Cardiac fibroblast (primary cell): ENCODE measurements around the gene HNRNPUL2.
A peak's percentile ranks its signal among the peaks of the same experiment; 100 is the strongest.
"Not testable (repeated sequence)": the region's sequence is repeated elsewhere in the genome, so short reads cannot be mapped to it uniquely, and the experiment has no call there.

Experiments used
- DNase-seq, 2 donors: peaks; one replicate each; pipeline versions ENCODE4 v3.0.0 to v3.0.0-alpha.2; 2010; ENCODE audit warnings: low read depth in 2 of 2
- H3K4me3 ChIP-seq, 2 donors: replicated peaks in 1 of 2; 1 replicate in 1 of 2; 2 replicates in 1 of 2; pipeline ENCODE4 v1.5.1; 2011; ENCODE audit warnings: low read depth in 2 of 2, low read length in 2 of 2, mild to moderate bottlenecking in 2 of 2, moderate library complexity in 1 of 2
- CTCF ChIP-seq: IDR thresholded peaks from one replicate; pipeline ENCODE4 v1.5.1; 2011; ENCODE audit warnings: low read depth, mild to moderate bottlenecking, low read length, inconsistent platforms

Gene HNRNPUL2

GRCh38 chr11:62747475-62748160 lies 20.4 kb upstream of the HNRNPUL2 start:
- DNase-seq = no peak
- H3K4me3 ChIP-seq = no peak overlapping the region
- TF ChIP-seq CTCF = no peak

- no peak for TF ChIP-seq CTCF
- no peak for DNase-seq
- H3K4me3 ChIP-seq = no peak overlapping the region
Observed at GRCh38 chr11:62737196-62737595, 9.9 kb upstream of the HNRNPUL2 start.

- H3K4me3 ChIP-seq = no peak overlapping the region
- DNase-seq = peak; percentile 54 to 57
- TF ChIP-seq CTCF = no peak
Observed at GRCh38 chr11:62732830-62733229, 5.6 kb upstream of the HNRNPUL2 start.

DNA sequence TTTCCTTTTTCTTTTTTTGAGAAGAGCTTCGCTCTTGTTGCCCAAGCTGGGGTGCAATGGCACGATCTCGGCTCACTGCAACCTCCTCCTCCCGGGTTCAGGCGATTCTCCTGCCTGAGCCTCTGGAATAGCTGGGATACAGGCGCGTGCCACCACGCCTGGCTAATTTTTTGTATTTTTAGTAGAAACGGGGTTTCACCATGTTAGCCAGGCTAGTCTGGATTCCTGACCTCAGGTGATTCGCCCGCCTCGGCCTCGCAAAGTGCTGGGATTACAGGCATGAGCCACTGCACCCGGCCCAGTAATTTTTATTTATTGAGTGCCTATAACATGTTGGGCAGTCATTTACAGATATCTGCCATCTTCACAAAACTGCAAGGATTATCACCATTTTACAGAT lies 2.8 kb upstream of the HNRNPUL2 start:
- not testable (repeated sequence) for DNase-seq
- H3K4me3 ChIP-seq = peak overlapping the region; percentile 89 to 93

DNA sequence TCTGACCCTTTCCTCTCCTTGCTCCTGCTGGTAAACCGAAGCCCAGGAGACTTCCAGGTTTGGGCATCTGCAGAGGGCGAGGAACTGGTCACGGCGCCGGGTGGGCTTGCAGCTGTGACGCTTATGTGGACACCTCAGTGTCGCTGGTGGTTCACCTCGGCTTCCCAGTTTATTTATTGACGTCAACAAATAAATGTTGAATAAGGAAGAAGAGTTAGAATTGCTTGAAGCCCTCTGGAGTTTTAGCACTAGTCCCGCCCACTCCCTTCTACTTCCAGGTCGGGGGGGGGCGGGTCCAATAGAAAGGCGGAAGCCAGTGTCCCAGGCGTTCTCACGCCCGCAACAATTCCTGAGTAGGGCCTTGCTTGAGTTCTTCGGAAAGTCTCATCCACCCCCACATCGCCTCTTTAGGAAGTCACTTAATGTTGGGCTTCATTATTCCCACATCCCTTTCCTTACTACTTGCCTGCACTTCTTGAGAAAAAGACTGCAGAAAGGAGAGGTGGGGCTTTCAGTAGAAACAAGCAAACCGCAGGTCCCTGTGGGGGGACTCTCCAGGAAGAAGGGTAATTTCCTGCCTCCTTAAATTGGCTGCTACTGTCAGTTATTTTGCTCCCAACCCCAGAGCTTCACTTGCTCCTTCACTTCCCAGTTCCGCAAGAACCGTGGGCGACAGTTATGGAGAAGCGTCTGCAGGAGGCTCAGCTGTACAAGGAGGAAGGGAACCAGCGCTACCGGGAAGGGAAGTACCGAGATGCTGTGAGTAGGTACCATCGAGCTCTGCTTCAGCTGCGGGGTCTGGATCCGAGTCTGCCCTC lies 1.1 kb upstream of the HNRNPUL2 start, which contains the start of gene TTC9C:
Gene TTC9C, plus strand, starts transcription at position 316 of the 818 bp plus-strand sequence. Its CDS starts 363 bp downstream, at position 679.
- peak within 1 kb of the TSS; percentile 89 to 93 for H3K4me3 ChIP-seq
- peak; percentile 88 to 90 for DNase-seq
- TF ChIP-seq CTCF = no peak

GRCh38 chr11:62727872-62728170 lies 564 bp upstream of the HNRNPUL2 start:
- H3K4me3 ChIP-seq = peak overlapping the region; percentile 89 to 93
- DNase-seq = peak; percentile 98 to 99
- no peak for TF ChIP-seq CTCF

DNA sequence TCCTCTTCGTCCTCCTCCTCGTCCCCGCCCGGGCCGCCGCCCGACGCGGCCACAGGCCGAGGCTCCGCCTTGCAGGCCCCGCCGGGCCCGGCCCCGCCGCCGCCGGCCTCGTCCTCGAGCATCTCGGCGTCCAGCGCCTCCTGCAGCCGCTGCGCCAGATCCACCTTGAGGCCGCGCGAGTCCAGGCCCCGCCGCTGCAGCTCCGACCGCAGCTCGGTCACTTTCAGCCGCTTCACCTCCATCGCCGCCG lies 417 bp downstream of the HNRNPUL2 start:
- H3K4me3 ChIP-seq = peak overlapping the region; percentile 89 to 93
- no peak for TF ChIP-seq CTCF
- DNase-seq = no peak
